GM19043 (cell line): ENCODE measurements around the gene MB.

Experiments used
- ATAC-seq: cut with Tn5 transposase; IDR thresholded peaks from one replicate; pipeline ENCODE4 v1.9.1; 2021; ENCODE audit warnings: low read depth; ENCODE audit not compliant: unreplicated experiment

Gene MB

DNA sequence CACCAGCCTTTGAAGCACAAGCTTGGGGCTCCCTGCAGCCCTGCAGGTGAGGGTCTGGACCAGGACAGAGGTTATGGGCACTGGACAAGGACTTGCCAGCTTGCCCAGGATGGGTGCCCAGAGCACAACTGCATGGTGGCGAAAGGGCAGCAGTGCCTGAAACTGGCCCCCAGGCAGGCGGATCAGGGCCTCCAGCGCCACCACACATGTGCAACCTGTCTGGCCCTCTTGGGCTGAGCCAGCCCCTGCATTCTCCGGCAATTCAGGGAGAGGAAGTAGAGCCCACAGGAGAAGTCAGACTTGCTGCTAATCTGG, 18.8 kb downstream of the MB start:
- no peak for ATAC-seq

DNA sequence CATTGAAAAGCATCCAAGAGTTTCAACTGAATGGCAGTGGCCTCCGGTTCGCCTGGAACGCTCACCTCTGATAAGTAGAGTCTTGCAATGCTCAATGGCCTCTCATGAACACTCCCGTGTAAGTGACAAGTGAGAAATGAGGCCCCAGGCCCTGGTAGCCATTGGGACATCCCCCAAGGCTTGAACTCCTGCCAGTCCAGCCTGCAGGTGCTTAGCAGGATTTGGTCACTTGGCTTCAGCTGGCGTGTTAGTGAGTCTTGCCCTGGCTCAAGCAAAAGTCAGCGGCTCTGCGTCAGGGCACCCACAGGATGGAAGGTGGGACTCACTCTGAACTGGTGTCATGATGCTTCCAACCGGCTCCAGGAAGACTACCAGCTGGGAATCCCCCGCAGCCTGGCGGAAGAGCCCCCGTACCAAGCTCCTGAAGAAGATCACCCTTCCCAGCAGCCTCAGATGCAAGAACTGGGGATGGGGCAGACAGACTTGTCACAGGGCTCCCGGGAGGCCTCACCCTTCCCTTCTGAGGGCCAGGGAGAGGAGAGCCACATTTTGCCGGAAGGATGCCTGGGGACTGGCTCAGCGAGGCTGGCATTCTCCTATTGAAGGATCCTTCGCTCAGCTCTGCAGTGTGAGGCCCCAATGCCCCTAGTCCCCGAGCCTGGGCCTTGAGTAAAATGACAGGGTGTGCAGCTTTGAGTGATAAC, 19.3 kb downstream of the MB start:
- ATAC-seq = no peak

DNA sequence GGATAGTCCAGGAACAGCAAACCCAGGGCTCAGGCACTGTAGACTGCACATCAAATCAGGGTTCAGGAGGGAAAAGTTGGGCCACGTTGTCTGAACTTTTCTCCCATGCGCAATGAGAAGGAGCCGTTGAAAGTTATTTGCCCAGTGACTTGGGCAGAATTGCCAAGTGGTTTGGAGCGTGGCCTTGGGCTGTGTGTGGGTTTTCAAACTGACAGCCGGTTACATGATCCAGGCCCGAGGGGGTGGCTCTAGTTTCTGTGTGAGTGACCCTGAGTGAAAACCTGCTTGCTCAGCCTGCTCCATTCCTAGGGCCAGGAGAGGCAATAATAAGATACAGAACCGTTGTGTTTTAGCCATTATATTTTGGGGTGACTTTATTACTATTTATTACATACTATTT, 20.3 kb downstream of the MB start:
- ATAC-seq = no peak

DNA sequence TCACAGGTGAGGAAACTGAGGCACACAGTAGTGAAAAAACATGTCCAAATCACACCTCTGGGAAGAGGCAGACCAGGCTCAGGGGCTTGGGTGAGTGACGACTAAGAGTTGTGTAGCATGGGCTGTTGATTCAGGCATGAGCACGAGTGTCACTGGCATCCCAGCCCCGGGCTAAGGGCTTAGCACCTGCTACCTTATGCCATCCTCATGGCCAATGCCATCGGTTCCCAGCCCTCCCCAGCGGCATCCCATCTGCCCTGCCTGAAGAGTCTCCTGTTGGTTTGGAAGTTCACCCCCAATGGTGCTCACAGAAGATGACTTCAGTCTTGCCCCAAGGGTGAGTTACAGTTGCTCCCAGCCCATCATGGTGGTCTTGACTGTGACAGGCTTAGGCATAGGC, 22.4 kb downstream of the MB start:
- no peak for ATAC-seq

DNA sequence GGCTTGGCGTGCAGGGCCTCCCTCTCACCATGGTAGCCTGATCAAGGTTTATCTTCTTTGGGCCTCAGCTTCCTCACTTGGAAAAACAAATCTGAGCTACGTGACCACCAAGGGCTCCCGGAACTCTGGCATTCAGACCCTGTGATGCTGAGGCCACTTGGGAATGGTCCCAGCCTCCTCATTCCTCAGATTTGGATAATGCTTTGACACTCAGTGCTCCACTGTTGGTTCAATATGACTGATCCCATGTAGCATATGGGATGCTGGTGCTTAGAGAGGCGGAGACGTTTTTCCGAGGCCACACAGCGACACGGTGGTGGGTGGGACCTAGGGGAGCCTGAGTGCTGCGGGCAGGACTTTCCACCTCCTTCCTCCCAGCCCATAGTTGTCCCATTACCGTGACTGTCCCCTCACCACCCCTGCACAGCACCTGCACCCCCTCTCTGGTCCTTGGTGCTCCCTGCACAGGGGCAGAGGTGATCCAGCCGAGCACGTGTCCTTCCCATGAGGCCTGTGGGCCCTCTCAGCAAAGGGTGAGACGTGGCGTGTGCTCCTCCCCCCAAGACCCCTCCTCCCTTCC, 23.1 kb downstream of the MB start:
- ATAC-seq = no peak

DNA sequence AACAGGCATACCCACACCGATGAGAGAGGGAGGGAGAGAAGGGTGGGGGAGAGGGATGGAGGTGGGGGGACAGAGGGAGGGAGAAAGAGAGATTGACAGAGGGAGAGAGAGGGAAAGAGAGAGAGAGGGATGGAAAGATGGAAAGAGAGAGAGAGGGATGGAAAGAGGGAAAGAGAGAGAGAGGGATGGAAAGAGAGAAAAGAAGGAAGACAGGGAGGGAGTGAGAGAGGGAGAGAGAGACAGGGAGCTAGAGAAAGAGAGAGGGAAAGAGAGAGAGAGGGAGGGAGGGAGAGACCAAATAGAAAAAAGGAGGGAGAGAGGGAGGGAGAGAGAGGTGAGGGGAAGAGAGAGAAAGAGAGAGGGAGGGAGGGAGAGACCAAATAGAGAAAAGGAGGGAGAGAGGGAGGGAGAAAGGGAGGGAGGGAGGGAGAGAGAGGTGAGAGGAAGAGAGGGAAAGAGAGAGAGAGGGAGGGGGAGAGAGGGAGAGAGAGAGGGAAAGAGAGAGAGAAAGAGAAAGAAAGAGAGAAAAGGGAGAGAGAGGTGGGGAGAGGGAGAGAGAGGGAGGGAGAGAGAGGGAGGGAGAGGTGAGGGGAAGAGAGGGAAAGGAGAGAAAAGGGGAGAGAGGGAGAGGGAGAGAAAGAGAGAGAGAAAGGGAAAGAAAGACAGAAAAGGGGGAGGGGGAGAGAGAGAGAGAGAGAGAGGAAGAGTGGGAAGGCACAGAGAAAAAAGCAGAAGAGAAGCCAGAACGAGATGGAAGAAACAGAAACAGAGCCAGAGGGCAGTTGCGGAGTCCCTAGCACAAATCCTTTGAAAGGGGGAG, 23.8 kb downstream of the MB start:
- ATAC-seq = no peak

DNA sequence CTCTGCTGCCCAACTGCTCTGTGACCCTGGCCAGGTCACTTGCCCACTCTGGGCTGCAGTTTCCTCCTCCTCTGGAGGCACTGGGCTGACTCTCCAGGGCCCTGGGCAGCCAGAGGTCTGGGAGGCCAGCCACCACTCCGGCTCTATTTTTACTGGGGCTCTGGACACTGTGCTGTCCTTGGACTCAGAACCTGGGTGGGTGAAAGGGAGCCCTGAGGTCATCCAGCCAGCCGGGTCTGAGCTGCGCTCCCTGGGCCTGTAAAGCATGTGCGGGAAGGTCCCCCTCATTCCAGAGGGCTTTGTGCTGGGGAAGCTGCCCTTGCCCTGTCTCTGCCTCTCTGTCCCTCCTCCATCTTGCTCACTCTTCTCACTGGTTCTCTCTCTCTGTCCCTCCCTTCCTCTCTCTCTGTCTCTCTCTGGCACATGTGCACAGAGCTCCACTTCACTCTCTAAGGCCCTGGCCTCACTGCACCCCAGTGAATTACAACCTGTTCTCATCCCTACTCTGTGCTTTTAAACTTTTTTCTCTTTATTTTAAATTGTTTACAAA, 24.6 kb downstream of the MB start:
- ATAC-seq = no peak

DNA sequence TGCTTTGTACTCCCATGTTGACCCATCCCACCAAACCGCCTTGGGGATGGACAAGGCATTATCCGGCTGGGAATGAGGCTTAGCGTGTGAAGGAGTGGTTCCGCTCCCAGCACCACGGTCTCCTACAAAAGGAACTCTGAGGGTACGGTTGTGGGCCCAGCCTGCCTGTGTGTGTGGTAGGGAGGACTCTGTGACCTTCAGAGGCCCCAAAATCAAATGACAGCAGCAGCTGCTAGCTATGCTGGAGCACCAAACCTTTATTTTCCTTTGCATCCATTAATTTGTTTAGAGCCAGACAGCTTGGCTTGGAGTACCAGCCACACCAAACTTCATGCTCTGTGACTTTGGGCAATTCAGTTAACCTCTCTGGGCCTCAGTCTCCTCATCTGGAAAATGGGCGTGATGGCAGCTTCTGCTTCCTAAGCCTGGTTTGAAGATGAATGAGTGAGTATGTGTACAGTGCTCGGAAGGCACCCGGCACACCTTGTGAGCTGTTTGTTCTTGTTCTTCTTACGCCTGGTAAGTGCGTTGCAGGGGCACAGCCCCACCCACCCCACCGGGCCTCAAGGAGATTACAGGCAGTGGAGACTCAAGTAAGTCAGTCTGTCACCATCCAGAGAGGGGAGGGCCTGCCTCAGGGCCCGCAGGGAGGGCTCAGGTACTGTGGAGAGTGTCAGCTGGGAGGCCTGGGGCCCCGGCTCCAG, 25.3 kb downstream of the MB start:
- no peak for ATAC-seq

DNA sequence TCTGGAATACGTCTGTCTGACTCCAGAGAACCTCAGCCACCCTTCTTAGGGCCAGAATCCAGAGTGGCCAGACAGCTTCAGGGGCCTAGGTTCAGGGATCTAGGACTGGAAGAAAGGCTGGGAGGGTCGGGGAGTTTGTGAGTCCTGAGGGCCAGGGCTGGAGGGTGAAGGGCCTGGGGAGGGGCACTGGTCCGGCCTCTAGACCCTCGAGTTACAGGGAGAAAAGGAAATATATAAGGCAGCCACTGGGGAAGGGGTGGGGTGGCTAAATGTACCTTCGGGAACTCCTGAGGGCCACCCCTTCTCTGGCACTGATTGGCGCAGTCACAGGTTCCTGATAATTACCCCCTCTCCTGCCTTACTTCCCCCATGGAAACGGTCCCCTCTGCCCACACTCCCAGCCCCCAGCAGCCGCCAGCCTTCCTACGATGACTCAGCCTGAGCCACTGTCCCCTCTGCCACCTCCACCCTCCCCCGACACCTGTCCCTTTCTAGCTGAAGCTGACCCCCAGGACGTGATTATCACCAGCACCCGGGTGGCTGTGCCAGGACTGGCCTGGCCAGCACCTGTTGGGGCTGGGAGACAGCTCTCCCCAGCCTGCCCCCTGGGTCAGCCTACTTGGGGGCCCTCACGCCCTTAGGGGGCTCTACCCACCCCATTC, 26.4 kb downstream of the MB start:
- no peak for ATAC-seq

DNA sequence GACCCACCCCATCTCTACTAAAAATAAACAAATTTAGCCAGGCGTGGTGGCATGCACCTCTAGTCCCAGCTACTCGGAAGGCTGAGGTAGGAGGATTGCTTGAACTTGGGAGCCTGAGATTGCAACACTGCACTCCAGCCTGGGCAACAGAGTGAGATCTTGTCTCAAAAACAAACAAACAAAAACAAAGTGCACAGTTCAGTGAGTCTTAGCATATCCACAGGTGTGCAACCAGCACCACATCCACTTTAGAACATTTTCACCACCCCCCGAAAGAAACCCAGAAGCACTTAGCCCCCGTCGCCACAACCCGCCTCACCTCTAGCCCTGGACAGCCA, 27.4 kb downstream of the MB start:
- no peak for ATAC-seq

DNA sequence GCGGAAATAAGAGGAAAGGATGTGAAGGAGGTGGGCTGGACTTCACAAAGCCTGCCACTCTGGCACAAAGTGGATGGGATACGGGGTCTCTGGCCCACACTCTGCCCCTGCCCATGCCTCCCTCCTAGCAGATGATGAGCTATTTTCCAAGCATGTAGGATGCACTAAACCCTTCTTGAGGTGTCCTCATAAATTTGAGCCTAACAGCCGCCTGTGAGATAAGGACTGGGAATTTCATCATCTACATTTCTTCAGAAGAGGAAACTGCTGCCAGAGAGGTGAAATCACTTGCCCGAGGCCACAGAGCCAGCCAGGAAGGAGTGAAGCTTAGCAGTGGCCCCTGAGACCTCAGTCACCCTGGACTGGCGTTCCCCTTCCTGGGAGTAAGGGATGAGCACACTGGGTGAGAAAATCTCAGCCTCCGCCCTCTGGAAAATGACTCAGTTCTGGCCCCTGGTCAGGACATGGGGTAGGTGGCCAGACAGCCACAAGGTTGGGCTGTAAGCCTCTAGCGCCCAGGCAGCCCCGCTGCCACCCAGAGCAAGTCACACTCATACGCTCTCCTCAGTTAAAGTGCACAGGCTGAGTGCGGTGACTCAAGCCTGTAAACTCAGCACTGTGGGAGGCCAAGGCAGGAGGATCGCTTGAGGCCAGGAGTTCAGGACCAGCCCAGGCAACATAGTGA, 27.9 kb downstream of the MB start:
- ATAC-seq = no peak

DNA sequence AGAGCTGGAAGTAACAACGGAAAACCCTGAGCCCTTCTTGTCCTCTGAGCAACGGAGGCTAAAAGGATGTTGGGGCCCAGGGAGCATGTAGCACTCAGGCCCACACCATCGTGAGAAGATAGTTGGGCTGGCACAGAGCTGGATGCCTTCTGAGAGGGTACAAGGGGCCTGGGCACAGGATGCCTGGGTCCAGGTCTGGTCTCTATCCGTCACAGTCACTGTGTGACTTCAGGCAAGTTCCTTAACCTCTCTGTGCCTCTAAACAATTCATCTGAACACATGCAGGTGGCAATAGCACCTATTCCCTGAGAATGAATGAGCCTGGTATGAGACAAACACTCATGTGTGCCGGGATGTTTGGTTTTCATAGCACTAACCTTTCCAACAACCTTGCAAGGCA, 29.2 kb downstream of the MB start:
- no peak for ATAC-seq

DNA sequence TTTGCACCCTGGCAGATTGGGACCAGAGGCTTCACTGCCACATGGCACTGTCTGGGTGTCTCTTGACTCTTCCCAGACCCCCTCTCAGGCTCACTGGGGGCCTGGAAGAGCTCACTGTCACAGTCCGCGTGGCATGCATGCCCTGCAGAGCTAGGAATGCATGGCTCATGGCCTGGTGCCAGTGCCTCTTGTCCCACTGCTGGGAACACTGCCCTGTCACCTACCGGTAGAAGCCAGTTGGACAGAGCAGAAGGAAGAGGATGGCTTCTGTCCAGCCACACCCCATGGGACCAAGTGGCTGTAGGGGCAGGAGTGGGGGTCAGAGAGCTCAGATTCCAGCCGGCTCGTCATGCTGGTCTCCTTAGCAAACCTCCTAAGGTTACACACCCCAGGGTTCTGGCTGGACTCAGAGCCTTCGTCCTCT, 29.7 kb downstream of the MB start:
- no peak for ATAC-seq

DNA sequence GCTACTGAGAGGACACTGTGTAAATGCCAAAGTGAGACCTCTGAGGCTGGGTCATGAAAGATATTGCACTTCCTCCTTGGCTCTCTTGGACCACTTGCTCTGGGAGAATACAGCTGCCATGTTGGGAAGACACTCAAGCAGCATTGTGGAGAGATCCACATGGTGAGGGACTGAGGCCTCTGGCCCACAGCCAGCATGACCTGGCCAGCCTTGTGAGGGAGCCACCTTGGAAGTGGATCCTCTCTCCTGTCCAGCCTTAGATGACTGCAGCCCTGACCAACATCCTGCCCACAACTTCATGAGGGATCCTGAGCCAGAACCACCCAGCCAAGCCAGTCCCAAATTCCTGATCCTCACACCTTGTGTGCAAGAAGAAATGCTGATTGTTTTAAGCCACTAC, 30.4 kb downstream of the MB start:
- ATAC-seq = no peak

DNA sequence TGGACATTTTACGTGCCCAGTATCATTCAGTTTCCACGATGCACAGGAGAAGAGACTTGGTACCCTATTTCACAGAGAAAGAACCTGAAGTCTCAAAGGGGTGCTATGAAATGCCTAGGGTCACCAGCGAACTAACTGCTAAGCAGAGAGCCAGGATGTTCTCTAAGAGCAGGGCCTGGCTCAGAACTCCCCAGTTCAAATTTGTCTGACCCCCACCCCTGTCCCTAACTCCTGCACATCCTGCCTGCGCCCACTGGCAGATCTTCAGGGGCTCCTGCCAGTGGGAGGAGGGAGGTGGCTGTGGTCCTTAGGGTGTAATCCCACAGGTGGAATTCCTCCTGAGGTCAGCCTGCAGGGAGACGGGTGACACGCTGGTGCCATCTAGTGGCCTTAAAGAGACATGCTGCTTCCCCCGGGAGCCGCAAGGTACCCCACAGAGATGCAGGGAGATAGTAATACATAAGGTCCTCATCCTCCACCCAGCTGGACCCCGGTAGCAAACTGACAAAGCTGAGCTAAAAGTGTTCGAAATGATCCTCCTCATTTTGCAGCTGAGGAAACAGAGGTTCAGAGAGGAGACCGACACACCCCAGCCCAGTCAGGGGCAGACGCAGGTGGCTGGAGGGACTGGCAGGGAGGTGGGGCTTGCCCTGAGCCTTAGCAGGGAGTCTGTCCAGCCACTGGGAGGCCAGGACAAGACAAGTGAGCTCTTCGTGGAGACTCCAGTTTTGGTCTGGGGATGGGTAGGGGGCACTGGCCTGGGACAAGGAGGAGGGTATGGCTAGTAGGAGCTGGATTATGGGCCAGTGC, 34.1 kb downstream of the MB start:
- no peak for ATAC-seq

DNA sequence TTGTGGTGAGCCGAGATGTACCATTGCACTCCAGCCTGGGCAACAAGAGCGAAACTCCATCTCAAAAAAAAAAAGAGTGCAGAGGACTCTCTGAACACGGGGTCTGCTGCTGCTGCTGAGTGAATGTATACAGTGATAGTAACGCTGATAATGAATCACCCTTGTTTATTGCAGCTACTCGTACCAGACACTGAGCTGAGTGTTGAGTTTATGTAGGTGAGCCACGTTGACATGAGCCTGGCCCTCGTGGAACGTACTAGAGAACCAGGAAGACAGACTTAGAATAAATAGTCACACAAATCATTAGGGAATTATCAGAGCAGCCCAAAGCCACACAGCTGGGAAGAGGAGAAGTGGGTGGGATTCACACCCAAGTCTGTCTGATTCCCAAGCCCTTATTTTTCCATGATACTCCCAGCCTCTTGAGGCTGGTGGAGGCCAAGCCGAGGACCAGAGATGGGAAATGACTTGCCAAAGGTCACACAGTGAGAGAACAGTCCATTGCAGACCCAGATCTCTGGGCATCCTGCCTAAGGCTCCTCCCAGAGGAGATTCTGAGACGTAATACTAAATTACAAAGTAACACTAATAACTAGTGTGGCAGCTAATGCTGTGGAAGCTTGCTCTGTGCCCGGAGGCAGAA, 34.8 kb downstream of the MB start:
- ATAC-seq = no peak

DNA sequence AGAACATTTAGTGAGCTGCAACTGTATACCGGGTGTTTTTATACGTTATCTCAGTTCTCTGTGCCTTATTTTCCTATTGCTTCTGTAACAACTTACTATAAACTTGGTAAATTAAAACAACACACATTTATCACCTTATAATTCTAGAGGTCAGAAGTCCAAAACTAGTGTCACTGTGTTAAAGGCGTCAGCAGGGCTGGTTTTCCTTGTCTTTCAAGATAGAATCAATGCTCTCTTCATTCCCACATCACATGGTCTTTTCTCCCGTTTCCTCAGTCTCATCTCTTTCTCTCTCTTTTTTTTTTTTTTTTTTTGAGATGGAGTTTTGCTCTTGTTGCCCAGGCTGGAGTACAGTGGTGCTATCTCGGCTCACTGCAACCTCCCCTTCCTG, 36.1 kb downstream of the MB start:
- no peak for ATAC-seq

DNA sequence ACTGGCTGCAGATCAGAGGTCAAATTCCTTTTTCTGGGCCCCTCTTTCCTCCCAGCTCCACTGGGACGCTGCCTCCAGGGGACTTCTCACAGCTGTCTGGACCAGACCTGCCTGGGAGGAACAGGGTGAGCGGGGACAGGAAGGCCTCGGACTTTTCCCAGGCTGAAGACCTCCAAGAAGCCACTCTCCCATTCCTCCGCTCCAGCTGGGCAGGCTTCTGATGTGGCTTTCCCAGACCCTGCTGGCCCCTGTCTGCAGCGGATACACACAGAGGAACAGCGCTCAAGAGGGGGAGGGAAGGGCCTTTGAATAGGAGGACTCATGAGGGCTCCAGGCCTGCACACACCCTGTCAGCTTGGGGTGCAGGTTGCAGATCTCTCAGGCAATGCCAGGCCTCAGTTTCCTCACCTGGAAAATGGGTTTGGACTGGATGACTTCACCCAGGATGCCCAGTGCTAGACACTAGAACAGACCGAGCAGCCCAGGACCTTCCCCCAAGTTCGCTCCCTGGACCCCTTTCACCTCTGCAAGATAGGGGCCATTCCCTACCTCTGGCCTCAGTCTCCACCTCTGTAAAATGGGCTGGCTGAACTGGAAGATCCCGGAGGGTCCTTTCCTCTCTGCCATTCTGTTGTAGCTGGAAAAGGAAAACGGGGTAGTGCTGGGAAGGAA, 36.6 kb downstream of the MB start:
- no peak for ATAC-seq
